B cell (primary cell): Measurements from ENCODE around the gene DAW1.

Source experiments
- EZH2 ChIP-seq: IDR thresholded peaks from 2 replicates; pipeline ENCODE4 v1.6.1; 2012; ENCODE audit warnings: borderline replicate concordance, low read depth, mild to moderate bottlenecking, moderate library complexity, low read length; ENCODE audit not compliant: insufficient read depth, poor library complexity, severe bottlenecking
- TF ChIP-seq, protein P1 (sequence below): fragments of 200-600 bp; IDR thresholded peaks from one replicate; pipeline ENCODE4 v1.8.0; 2022; ENCODE audit warnings: antibody characterized with exemption, mild to moderate bottlenecking

- TF ChIP-seq, protein P1, sequence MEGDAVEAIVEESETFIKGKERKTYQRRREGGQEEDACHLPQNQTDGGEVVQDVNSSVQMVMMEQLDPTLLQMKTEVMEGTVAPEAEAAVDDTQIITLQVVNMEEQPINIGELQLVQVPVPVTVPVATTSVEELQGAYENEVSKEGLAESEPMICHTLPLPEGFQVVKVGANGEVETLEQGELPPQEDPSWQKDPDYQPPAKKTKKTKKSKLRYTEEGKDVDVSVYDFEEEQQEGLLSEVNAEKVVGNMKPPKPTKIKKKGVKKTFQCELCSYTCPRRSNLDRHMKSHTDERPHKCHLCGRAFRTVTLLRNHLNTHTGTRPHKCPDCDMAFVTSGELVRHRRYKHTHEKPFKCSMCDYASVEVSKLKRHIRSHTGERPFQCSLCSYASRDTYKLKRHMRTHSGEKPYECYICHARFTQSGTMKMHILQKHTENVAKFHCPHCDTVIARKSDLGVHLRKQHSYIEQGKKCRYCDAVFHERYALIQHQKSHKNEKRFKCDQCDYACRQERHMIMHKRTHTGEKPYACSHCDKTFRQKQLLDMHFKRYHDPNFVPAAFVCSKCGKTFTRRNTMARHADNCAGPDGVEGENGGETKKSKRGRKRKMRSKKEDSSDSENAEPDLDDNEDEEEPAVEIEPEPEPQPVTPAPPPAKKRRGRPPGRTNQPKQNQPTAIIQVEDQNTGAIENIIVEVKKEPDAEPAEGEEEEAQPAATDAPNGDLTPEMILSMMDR = no peak
- TF ChIP-seq EZH2 = no peak
These were observed 31.9 kb downstream of the DAW1 start for GRCh38 chr2:227903381-227903780.
